ENCODE measurements around the gene FRS2.

Gene FRS2

GRCh38 chr12:69466867-69467266, 3.3 kb upstream of the FRS2 start:
- no peak for DNase-seq (ENCODE audit: low spot score)

- DNase-seq (ENCODE audit: low spot score) = no peak
These were observed 2.8 kb upstream of the FRS2 start for GRCh38 chr12:69467366-69467765.

GRCh38 chr12:69468237-69469026, 1.8 kb upstream of the FRS2 start:
- no peak for DNase-seq (ENCODE audit: low spot score)

- DNase-seq (ENCODE audit: low spot score) = no peak
These were observed 367 bp upstream of the FRS2 start for GRCh38 chr12:69469854-69470188.

- DNase-seq (ENCODE audit: low spot score) = no peak
These were observed 865 bp downstream of the FRS2 start for GRCh38 chr12:69471076-69471430.

- DNase-seq (ENCODE audit: low spot score) = no peak
These were observed 1.6 kb downstream of the FRS2 start for GRCh38 chr12:69471667-69472385.

- DNase-seq (ENCODE audit: low spot score) = no peak
These were observed 3.1 kb downstream of the FRS2 start for GRCh38 chr12:69473262-69473661.

GRCh38 chr12:69474456-69474855, 4.3 kb downstream of the FRS2 start:
- no peak for DNase-seq (ENCODE audit: low spot score)

- DNase-seq (ENCODE audit: low spot score) = no peak
These were observed 5.2 kb downstream of the FRS2 start for GRCh38 chr12:69475237-69475975.

- no peak for DNase-seq (ENCODE audit: low spot score)
These were observed 6.3 kb downstream of the FRS2 start for GRCh38 chr12:69476276-69477017.

GRCh38 chr12:69479675-69480074, 9.5 kb downstream of the FRS2 start:
- no peak for DNase-seq (ENCODE audit: low spot score)

- DNase-seq (ENCODE audit: low spot score) = no peak
These were observed 10.5 kb downstream of the FRS2 start for GRCh38 chr12:69480698-69481097.

GRCh38 chr12:69481133-69481532, 10.9 kb downstream of the FRS2 start:
- DNase-seq (ENCODE audit: low spot score) = no peak

- no peak for DNase-seq (ENCODE audit: low spot score)
These were observed 13.5 kb downstream of the FRS2 start for GRCh38 chr12:69483700-69484099.

GRCh38 chr12:69484428-69484827, 14.2 kb downstream of the FRS2 start:
- no peak for DNase-seq (ENCODE audit: low spot score)

- DNase-seq (ENCODE audit: low spot score) = no peak
These were observed 20.9 kb downstream of the FRS2 start for GRCh38 chr12:69490920-69491643.

GRCh38 chr12:69492739-69493138, 22.6 kb downstream of the FRS2 start:
- DNase-seq (ENCODE audit: low spot score) = no peak

GRCh38 chr12:69495071-69495470, 24.9 kb downstream of the FRS2 start:
- no peak for DNase-seq (ENCODE audit: low spot score)

- DNase-seq (ENCODE audit: low spot score) = peak; percentile 14
These were observed 27.3 kb downstream of the FRS2 start for GRCh38 chr12:69497308-69498026.

GRCh38 chr12:69500631-69501030, 30.4 kb downstream of the FRS2 start:
- DNase-seq (ENCODE audit: low spot score) = no peak

Measured in CD4-positive, alpha-beta T cell treated with Interleukin-2 at 100 ng/mL for 4 hours (primary cell).